ENCODE data around the gene SPANXN5. TPM values are rescaled to one million over a fixed set of nuclear protein-coding genes. Genes with fewer than 3 reads are reported as not detected.

The SPANXN5 gene
- total and polyA plus RNA-seq, 2 experiments from 2014 or later = not detected

DNA sequence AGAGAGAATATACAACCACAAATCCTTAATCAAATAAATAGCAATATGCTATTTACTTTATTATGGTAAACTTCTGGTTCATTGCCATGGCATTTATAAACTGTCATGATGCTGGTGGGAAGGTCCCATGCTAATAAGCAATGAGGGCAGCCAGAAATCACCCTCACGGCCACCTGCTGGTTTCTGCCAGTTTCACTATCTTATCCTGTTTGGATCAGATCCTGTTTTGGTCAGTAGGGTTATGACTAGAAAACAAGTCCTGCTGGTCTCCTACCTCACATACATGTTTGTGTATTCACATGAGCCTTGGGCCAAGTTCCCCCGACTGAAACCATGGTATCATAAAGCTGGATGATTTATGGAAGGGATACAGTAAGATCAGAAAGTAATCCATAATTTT is 41.9 kb upstream of the SPANXN5 start (continued):
- TF ChIP-seq, protein P1, sequence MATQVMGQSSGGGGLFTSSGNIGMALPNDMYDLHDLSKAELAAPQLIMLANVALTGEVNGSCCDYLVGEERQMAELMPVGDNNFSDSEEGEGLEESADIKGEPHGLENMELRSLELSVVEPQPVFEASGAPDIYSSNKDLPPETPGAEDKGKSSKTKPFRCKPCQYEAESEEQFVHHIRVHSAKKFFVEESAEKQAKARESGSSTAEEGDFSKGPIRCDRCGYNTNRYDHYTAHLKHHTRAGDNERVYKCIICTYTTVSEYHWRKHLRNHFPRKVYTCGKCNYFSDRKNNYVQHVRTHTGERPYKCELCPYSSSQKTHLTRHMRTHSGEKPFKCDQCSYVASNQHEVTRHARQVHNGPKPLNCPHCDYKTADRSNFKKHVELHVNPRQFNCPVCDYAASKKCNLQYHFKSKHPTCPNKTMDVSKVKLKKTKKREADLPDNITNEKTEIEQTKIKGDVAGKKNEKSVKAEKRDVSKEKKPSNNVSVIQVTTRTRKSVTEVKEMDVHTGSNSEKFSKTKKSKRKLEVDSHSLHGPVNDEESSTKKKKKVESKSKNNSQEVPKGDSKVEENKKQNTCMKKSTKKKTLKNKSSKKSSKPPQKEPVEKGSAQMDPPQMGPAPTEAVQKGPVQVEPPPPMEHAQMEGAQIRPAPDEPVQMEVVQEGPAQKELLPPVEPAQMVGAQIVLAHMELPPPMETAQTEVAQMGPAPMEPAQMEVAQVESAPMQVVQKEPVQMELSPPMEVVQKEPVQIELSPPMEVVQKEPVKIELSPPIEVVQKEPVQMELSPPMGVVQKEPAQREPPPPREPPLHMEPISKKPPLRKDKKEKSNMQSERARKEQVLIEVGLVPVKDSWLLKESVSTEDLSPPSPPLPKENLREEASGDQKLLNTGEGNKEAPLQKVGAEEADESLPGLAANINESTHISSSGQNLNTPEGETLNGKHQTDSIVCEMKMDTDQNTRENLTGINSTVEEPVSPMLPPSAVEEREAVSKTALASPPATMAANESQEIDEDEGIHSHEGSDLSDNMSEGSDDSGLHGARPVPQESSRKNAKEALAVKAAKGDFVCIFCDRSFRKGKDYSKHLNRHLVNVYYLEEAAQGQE (IDR thresholded peaks at IDR 0.05; ENCODE audit: unreplicated experiment) = no peak
- no peak for TF ChIP-seq NANOG (IDR thresholded peaks at IDR 0.05; ENCODE audit: borderline replicate concordance)
- no peak for TF ChIP-seq STAT1 (IDR thresholded peaks at IDR 0.05; ENCODE audit: unreplicated experiment)
- TF ChIP-seq EZH2 (IDR thresholded peaks at IDR 0.05; ENCODE audit: low read depth, unreplicated experiment) = no peak
- no peak for TF ChIP-seq CREB1 (CRISPR knock-in tag; IDR thresholded peaks at IDR 0.05; ENCODE audit: low read depth)
- TF ChIP-seq POLR2AphosphoS5 (IDR thresholded peaks at IDR 0.05; ENCODE audit: low read depth) = no peak

DNA sequence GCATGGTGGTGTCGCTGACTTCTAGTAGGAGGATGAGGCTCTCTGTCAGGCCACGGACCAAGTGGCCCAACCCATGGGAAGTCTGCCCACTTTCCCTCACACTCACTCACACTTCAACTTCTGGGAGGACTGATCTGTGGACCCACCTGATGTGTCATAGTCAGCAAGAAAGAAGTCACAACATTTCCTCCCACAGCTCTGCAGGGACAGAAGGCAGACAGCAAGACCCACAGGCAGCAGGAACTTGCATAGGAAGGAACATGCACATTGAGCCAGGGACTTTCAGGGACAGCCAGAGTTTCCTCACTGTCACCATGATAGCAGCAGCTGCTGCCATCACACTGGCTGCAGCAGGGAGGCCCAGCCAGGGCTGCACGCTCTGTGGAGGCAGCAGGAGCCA is 33.3 kb upstream of the SPANXN5 start:
- TF ChIP-seq, protein P2, sequence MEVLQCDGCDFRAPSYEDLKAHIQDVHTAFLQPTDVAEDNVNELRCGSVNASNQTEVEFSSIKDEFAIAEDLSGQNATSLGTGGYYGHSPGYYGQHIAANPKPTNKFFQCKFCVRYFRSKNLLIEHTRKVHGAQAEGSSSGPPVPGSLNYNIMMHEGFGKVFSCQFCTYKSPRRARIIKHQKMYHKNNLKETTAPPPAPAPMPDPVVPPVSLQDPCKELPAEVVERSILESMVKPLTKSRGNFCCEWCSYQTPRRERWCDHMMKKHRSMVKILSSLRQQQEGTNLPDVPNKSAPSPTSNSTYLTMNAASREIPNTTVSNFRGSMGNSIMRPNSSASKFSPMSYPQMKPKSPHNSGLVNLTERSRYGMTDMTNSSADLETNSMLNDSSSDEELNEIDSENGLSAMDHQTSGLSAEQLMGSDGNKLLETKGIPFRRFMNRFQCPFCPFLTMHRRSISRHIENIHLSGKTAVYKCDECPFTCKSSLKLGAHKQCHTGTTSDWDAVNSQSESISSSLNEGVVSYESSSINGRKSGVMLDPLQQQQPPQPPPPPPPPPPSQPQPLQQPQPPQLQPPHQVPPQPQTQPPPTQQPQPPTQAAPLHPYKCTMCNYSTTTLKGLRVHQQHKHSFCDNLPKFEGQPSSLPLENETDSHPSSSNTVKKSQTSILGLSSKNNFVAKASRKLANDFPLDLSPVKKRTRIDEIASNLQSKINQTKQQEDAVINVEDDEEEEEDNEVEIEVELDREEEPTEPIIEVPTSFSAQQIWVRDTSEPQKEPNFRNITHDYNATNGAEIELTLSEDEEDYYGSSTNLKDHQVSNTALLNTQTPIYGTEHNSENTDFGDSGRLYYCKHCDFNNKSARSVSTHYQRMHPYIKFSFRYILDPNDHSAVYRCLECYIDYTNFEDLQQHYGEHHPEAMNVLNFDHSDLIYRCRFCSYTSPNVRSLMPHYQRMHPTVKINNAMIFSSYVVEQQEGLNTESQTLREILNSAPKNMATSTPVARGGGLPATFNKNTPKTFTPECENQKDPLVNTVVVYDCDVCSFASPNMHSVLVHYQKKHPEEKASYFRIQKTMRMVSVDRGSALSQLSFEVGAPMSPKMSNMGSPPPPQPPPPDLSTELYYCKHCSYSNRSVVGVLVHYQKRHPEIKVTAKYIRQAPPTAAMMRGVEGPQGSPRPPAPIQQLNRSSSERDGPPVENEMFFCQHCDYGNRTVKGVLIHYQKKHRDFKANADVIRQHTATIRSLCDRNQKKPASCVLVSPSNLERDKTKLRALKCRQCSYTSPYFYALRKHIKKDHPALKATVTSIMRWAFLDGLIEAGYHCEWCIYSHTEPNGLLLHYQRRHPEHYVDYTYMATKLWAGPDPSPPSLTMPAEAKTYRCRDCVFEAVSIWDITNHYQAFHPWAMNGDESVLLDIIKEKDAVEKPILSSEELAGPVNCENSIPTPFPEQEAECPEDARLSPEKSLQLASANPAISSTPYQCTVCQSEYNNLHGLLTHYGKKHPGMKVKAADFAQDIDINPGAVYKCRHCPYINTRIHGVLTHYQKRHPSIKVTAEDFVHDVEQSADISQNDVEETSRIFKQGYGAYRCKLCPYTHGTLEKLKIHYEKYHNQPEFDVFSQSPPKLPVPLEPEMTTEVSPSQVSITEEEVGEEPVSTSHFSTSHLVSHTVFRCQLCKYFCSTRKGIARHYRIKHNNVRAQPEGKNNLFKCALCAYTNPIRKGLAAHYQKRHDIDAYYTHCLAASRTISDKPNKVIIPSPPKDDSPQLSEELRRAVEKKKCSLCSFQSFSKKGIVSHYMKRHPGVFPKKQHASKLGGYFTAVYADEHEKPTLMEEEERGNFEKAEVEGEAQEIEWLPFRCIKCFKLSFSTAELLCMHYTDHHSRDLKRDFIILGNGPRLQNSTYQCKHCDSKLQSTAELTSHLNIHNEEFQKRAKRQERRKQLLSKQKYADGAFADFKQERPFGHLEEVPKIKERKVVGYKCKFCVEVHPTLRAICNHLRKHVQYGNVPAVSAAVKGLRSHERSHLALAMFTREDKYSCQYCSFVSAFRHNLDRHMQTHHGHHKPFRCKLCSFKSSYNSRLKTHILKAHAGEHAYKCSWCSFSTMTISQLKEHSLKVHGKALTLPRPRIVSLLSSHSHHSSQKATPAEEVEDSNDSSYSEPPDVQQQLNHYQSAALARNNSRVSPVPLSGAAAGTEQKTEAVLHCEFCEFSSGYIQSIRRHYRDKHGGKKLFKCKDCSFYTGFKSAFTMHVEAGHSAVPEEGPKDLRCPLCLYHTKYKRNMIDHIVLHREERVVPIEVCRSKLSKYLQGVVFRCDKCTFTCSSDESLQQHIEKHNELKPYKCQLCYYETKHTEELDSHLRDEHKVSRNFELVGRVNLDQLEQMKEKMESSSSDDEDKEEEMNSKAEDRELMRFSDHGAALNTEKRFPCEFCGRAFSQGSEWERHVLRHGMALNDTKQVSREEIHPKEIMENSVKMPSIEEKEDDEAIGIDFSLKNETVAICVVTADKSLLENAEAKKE (CRISPR knock-in tag; IDR thresholded peaks at IDR 0.05) = no peak
- TF ChIP-seq EZH2 (IDR thresholded peaks at IDR 0.05; ENCODE audit: low read depth, unreplicated experiment) (no peak), CREB1 (CRISPR knock-in tag; IDR thresholded peaks at IDR 0.05; ENCODE audit: low read depth) (no peak), POLR2AphosphoS5 (IDR thresholded peaks at IDR 0.05; ENCODE audit: low read depth) (no peak), JUNB (IDR thresholded peaks at IDR 0.05; ENCODE audit: unreplicated experiment) (no peak), ZNF331 (CRISPR knock-in tag; IDR thresholded peaks at IDR 0.05; ENCODE audit: low read depth) (no peak)
- TF ChIP-seq, protein P1 (IDR thresholded peaks at IDR 0.05; ENCODE audit: unreplicated experiment) = no peak
- Histone ChIP-seq H3K4me3 (no peak overlapping the region), H3K27me3 (ENCODE audit: insufficient read depth) (no peaks in the 10 kb centered on the region), H3K9me2 (ENCODE audit: insufficient read depth) (no peaks in the 10 kb centered on the region), H2AFZ (no peak overlapping the region), H3K27ac (ENCODE audit: low read depth) (no peak overlapping the region), H3F3A (replicated peaks; ENCODE audit: low read depth) (no peaks in the 10 kb centered on the region), H3K36me3 (ENCODE audit: insufficient read depth) (no peaks in the 10 kb centered on the region), H4K20me1 (replicated peaks; ENCODE audit: insufficient read depth) (no peaks in the 10 kb centered on the region), H3K4me1 (ENCODE audit: insufficient read depth) (no peaks in the 10 kb centered on the region), H3K79me2 (replicated peaks; ENCODE audit: insufficient read depth) (no peaks in the 10 kb centered on the region), H3K4me2 (no peak overlapping the region)
- no peak for ATAC-seq
- no peaks in the 10 kb centered on the region for H3K36me3 Mint-ChIP-seq (ENCODE audit: low read depth)
- no peak overlapping the region for H3K4me3 Mint-ChIP-seq
- no peaks in the 10 kb centered on the region for H3K4me1 Mint-ChIP-seq
- H3K27ac Mint-ChIP-seq = no peak overlapping the region
- no peaks in the 10 kb centered on the region for H3K27me3 Mint-ChIP-seq (ENCODE audit: insufficient read depth, low read depth, poor library complexity)
- peaks cover 9% of the 10 kb centered on the region; the same call in 2 of the 3 replicates for H3K9me3 Mint-ChIP-seq
- no peak for DNase-seq (ENCODE audit: low spot score)
